ENCODE measurements around the gene CGNL1.

DNA sequence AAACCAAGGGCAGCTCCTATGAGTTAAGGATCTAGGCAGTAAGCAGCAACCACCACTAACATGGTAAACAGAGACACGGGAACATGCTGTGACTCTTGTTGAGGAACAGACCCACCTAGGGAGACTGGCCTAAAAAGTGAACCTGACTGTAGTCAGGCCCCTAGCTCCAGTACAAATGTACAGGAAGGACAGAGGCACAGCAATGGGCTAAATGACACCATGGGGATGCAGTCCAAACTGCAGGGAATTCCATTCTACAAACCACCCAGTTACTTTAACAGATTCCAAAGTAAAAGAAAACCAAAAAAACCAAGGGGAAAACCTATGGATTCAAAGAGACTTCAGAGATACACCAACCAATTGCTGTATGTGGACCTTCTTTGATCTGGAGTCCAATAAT is 28.2 kb upstream of the CGNL1 start:
- TF ChIP-seq, protein P1, sequence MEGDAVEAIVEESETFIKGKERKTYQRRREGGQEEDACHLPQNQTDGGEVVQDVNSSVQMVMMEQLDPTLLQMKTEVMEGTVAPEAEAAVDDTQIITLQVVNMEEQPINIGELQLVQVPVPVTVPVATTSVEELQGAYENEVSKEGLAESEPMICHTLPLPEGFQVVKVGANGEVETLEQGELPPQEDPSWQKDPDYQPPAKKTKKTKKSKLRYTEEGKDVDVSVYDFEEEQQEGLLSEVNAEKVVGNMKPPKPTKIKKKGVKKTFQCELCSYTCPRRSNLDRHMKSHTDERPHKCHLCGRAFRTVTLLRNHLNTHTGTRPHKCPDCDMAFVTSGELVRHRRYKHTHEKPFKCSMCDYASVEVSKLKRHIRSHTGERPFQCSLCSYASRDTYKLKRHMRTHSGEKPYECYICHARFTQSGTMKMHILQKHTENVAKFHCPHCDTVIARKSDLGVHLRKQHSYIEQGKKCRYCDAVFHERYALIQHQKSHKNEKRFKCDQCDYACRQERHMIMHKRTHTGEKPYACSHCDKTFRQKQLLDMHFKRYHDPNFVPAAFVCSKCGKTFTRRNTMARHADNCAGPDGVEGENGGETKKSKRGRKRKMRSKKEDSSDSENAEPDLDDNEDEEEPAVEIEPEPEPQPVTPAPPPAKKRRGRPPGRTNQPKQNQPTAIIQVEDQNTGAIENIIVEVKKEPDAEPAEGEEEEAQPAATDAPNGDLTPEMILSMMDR (IDR thresholded peaks at IDR 0.05; ENCODE audit: low read length): no peak
- TF ChIP-seq EZH2 (IDR thresholded peaks at IDR 0.05; ENCODE audit: borderline replicate concordance, low read length): no peak
